HG03378 (cell line): Measurements from ENCODE around the gene SPATA1.
"Not testable (repeated sequence)": the region's sequence is repeated elsewhere in the genome, so short reads cannot be mapped to it uniquely, and the experiment has no call there.

Experiments used
- ATAC-seq: cut with Tn5 transposase; IDR thresholded peaks from one replicate; pipeline ENCODE4 v1.9.1; 2021; ENCODE audit warnings: mild to moderate bottlenecking, moderate library complexity; ENCODE audit not compliant: unreplicated experiment

The SPATA1 gene

DNA sequence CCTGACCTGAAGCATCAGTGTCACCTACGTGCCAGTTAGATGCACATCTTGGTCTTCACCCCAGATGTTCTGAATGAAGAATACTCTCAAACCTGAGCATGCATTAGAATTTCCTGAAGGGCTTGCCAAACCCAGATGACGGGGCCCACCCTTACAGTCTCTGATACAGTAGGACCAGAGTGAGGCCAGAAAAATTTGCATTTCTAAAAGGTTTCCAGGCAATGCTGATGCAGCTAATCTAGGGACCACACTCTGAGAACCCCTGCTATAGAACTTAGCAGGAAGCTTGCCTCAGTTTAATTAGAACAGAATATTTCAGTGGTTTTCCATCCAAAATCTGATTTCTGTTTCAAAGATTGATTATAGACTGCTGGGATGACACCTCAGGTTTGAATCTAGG, 77.9 kb downstream of the SPATA1 start:
- no peak for ATAC-seq

DNA sequence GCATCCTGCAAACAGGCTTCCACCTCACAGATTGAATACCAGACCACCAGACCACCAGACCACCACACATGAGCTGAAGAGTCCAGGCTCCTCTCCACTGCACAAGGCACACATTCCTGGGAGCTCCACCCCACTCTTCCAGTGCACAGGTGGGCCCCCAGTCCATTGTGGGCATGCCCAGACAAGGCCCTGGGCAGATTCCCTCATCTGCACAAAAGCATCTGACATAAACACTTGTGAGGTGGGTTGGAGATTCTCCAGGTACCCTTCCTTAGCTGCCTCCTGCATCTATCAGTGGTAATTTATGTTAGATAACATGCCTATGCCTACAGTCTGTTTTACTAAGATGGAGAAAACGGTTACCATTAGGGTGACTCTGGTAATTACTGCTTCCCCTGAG, 79.6 kb downstream of the SPATA1 start:
- ATAC-seq, result no peak

DNA sequence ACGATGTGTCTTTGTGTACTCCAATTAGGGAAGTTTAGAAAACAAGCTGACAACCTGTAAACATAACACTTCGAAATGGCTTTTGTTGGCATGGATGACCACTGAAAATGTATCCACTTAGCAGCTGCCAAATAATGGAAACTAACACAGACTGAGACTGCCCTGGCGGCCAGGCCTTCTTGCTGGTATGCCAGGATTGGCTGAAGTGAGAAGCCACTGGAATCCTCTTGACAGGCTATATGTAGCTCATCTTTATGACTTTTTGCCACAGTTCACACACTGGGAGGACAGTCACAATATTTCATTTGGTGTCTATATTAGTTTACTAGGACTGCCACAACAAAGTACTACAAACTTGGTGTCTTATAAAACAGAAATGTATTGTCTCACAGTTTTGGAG, 80.9 kb downstream of the SPATA1 start:
- no peak for ATAC-seq

DNA sequence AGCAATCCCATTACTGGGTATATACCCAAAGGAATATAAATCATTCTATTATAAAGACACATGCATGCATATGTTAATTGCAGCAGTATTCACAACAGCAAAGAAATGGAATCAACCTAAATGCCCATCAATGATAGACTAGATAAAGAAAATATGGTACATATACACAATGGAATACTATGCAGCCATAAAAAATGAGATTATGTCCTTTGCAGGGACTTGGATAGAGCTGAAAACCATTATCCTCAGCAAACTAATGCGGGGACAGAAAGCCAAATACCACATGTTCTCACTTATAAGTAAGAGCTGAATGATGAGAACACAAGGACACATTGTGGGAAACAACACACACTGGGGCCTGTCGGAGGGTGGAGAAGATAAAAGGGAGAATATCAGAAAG, 88.8 kb downstream of the SPATA1 start:
- not testable (repeated sequence) for ATAC-seq

DNA sequence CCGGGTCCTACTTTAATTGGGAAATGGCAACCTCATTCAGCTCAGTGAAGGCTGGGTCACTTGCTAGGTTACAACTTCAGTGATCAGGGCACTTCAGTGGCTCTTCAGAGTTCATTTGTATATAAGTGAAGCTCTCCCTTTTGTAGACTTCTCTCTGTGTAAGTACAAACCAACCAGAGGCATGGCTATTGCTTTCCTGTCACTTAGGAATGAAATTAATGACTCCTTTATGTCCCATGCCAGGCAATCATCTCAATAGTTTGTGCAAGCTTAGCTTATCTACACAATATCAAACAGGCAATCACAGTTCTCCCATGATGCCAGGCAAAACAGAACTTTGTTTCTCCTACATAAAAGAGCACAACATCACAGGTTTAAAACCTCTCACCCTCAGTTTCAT, 90.8 kb downstream of the SPATA1 start:
- ATAC-seq, result no peak

DNA sequence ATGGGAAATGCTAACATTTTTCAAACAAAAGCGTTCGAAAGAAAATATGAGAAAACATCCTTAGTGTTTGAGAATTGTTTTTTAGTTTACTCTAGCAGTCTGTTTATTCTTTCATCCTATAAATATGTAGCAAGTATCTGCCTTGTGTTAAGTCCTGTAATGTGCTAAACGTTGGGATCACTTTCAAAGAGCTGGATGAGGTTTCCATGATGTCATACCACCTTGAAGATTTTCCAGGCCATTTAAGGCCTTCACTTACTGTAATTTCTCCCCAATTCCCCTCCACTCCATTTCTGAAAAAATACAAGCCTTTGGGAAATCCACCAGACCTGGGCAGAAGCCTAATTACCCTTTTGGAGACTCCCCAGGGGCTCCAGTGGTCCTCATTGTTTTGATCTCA, 92.2 kb downstream of the SPATA1 start:
- no peak for ATAC-seq

DNA sequence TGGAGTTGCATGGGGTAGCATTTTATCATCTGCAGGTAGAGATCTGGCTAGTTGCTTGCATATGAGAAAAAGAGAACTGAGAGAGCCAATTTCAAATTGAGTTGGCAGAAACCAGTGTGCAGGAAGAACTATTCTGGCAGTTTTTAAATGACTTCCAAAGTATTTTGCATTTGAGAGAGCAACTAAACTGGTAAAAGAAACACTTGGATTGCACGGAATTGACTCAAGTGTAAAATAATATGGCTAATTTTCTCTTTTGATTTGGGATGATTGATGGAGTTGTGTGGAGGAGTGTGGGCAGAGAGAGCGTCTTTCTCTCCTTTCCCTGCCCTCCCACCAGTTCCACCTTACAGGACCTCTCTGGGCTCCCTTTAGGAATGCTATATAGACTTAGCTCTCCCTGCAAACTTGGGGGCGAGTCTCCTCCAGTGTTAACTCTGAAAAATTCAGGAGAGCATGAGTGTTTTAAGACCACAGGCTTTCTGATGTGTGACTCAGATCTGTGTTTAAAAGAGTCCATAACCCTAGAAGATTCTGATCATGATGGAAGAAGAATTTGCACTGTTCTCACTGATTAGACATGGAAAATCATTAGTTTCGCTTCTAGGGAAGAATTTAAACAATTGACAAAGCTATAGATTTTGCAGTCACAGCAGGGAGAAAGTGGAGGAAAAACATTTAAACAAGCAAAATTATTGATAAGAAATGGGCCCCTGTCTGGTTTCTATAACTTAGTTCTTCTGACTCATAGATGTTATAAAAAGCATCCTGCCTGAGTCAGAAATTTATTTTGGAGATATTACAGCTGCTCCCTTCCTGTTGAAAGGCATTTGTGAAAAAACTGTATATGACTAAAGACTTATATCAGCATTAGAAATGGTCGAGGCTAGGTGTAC, 92.9 kb downstream of the SPATA1 start:
- ATAC-seq, result peak; percentile 89

DNA sequence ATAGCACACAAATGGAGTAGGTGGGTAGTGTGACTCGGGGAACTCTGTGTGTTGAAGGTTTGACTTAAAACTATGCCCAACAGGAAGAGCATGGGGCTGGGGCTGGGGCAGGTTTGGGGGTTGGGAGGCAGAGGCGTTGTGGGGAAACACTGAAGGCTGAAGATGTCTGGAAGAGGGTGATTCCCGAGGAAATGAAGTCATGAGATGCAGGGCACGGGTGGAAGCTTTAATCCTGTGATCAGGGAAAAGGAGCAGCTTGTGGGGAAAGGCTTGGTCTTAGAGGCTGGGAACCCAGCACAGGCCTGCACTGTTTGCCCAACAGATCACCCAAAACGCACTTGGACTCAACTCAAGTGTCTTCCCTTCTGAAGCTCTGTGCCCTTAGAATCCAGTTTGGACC, 94.6 kb downstream of the SPATA1 start:
- no peak for ATAC-seq

DNA sequence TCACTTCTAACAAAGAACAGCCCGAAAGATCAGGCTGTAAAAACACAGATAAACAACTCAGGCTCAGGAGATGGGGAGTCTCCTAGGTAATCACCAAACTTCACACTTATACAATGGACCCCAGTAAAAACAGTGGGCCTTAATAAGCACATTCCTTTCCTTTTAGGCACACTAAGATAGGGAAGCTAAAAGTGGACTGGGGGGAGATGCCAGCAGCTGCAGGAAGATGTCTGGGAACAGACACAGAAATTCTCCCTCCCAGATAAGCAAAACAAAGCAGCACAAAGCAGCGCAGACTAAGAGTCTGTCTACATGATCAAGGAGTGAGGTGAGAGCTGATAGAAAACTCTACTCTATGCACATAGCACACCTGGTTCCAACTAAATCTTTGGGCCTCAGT, 97.0 kb downstream of the SPATA1 start:
- ATAC-seq, result no peak

DNA sequence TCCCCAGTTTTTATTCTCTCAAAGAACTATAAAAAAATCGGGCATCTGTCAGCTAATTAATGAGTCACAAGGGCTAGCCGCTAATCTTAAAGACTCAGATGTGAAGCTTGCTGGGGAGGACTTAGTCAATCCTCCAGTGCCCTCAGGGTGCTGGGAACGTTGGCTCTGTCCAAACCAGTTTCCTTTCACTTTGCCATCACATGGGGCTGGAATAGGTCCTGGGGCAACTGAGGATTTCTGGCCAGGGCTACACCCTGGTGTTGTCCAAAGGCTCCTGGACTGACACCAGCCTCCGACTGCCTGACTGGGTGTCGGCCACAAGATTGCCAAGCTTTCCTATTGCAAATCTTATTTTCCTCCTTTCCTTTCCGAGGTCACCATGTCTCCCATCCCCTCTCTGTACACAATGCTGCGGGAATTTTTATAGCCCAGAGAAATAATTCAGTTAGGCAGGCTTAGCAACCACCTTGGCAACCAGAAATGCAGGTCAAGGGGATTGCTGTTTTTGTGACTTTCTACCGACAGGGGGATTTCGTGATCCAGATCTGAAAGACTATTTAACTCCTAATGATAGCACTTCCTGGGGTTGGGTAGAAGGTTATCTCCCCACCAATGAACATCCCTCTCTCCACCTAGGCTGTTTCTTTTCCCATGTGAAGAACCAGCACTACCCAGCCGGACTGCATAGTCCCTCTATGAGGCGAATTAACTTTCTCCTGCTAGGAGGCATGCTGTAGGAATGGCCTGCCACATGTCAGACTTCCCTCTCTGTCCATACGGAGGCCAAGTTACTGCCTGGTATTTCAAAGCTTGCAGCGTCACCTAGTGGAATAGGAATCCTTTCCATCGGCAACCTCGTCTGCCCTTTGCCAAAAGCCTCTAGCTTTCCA, 98.0 kb downstream of the SPATA1 start:
- no peak for ATAC-seq

DNA sequence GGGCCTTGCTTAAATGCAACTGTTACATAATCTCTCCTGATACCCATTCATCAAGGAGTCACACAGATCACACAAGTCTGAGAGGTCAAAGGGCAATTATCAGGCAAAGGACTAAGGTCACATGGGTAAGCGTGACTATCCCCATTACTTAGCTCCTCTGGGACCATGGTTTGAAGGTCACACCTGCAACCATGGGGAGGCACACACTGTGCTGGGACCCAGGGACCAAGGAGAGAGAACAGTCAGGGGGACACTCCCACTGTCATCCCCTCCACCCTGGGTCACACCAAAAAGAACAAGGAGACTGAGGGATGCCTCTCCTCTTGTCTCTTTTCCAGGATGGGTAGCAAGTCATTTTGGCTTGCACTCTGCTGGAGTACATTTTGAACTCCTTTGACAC, 99.0 kb downstream of the SPATA1 start:
- ATAC-seq, result no peak

DNA sequence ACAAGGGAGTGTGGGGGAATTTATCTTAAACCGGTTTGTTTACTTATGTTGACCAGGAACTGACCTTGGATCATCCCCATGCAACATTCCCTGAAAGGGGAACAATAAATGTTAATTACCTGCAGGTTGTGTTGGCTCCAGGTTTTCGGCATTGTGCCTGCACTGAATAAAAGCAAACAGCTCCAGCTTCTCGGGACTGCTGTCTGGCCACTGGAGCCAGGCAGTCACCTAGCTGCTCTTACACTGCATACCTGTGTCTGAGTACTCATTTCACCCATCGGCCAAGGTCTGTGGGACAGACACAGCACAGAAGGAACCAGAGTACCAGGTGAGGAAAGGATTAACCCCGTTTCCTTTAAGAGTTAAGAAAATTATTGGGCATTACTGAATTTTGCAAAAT, 100.8 kb downstream of the SPATA1 start:
- no peak for ATAC-seq

DNA sequence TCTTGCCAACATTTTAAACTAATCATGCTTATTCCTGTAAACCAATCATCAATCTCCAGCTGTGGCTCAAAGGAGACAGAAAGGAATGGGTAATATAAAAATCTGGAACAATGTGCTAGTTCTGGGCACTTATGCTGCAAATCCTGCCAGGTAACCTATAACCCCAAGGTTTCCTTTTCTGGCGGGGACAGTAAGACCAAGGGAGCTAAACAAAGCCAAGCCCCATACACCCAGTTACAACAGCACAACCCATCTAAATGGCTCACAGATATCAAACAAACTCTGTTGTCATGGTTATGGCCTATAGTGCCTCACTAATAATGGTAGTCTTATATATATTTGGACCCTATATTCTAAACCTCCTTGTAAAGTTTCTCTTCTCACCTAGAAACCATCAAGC, 104.9 kb downstream of the SPATA1 start:
- ATAC-seq, result no peak

DNA sequence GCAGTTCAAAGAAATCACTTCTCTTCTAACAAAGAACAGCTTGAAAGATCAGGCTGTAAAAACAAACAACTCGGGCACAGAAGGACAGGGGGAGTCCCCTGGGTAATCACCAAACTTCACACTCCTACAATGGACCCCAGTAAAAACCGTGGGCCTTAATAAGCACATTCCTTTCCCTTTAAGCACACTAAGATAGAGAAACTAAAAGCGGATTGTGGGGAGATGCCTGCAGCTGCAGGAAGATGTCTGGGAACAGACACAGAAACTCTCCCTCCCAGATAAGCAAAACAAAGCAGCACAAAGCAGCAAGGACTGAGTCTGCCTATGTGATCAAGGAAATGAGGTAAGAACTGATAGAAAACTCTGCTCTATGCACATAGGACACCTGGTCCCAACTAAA, 105.6 kb downstream of the SPATA1 start:
- ATAC-seq, result no peak

DNA sequence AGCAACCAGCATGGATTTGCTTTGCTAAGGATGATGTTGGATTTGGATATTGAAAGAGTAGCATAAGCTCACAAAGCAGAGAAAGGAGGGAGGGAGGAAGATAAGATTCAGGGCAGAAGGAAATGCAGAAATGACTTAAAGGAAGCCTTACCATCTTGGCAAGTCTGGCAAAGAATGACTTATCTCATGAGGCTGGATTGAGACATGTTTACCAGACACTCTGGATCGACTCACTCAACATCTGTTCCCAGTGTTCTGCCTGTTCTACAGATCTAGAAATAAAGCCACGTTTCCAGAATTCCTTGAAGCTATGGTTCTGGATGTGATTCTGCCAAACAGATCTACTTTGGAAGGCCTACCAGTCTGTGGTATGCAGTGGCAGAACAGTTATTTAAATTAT, 106.8 kb downstream of the SPATA1 start:
- ATAC-seq, result no peak

DNA sequence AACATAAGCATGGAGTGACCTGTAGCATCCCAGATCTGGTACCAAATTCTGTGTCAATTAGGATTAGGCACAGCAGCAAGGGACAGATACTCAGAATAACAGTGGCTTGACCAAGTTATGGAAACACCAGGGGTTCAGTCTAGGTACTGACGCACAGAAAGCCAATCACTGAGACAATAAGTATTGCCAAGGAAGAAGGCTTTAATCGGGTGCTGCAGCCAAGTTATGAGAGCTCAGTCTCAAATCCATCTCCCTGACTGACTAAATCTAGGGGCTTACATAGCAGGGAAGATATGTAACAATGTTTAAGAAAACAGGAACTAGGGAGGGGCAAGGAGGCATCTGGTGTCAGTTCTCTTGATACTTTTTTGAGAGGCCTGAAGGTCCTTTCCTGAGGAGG, 107.7 kb downstream of the SPATA1 start:
- ATAC-seq, result no peak

DNA sequence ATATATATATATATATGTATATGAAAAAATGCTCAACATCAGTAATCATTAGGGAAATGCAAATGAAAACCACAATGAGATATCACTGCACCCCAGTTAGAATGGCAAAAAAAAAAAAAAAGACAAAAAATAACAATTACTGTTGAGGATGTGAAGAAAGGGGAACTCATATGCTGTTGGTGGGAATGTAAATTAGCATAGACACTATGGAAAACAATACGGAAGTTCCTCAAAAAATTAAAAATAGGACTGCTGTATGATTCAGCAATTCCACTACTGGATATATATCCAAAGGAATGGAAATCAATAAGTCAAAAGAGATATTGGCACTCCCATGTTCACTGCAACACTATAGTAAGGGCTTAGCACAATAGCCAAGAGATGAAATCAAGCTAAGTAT, 109.6 kb downstream of the SPATA1 start:
- ATAC-seq, result no peak
